H9 (cell line): Measurements from ENCODE around the gene STYXL1. TPM values are rescaled to one million over a fixed set of nuclear protein-coding genes. Genes with fewer than 3 reads are reported as not detected.

Experiments used
- DNase-seq: peaks from one replicate; pipeline ENCODE4 v3.0.0-alpha.2; 2017
- H2AFZ ChIP-seq: one replicate; pipeline ENCODE4 v1.6.1; 2013; ENCODE audit warnings: mild to moderate bottlenecking, low read length, control low read depth, moderate library complexity
- H2AK5ac ChIP-seq: 2 replicates; pipeline ENCODE4 v1.6.1; 2013; ENCODE audit warnings: low read length, control low read depth, mixed read lengths; ENCODE audit not compliant: insufficient read length
- H2BK120ac ChIP-seq: one replicate; pipeline ENCODE4 v1.6.1; 2013; ENCODE audit warnings: low read depth, mild to moderate bottlenecking, low read length, control low read depth, inconsistent platforms; ENCODE audit not compliant: poor library complexity, severe bottlenecking
- H2BK12ac ChIP-seq: 2 replicates; pipeline ENCODE4 v1.6.1; 2013; ENCODE audit warnings: low read length, control low read depth, mixed read lengths, low read depth; ENCODE audit not compliant: insufficient read length
- H2BK15ac ChIP-seq: 2 replicates; pipeline ENCODE4 v1.6.1; 2013; ENCODE audit warnings: low read depth, low read length, control low read depth
- H2BK20ac ChIP-seq: one replicate; pipeline ENCODE4 v1.6.1; 2013; ENCODE audit warnings: low read depth, mild to moderate bottlenecking, low read length, control low read depth, inconsistent platforms; ENCODE audit not compliant: poor library complexity, severe bottlenecking
- H2BK5ac ChIP-seq: 2 replicates; pipeline ENCODE4 v1.6.1; 2013; ENCODE audit warnings: low read length, control low read depth, mixed read lengths; ENCODE audit not compliant: insufficient read length
- H3K14ac ChIP-seq: 2 replicates; pipeline ENCODE4 v1.6.1; 2013; ENCODE audit warnings: low read length, control low read depth; ENCODE audit not compliant: insufficient read depth
- H3K18ac ChIP-seq: 2 replicates; pipeline ENCODE4 v1.6.1; 2013; ENCODE audit warnings: low read depth, mild to moderate bottlenecking, mixed read lengths, low read length, control low read depth; ENCODE audit not compliant: insufficient read length
- H3K23ac ChIP-seq: 2 replicates; pipeline ENCODE4 v1.6.1; 2013; ENCODE audit warnings: low read length, control low read depth, mixed read lengths, low read depth; ENCODE audit not compliant: insufficient read length
- H3K23me2 ChIP-seq: 2 replicates; pipeline ENCODE4 v1.6.1; 2013; ENCODE audit warnings: low read depth, mild to moderate bottlenecking, mixed read lengths, low read length, control low read depth; ENCODE audit not compliant: insufficient read length, poor library complexity, severe bottlenecking
- H3K27ac ChIP-seq: 2 replicates; pipeline ENCODE4 v1.5.1; 2013; ENCODE audit warnings: low read length, control low read depth, mixed read lengths, low read depth; ENCODE audit not compliant: insufficient read length
- H3K27me3 ChIP-seq: 2 replicates; pipeline ENCODE4 v1.6.1; 2013; ENCODE audit warnings: low read length, control low read depth, inconsistent platforms; ENCODE audit not compliant: insufficient read depth
- H3K4ac ChIP-seq: 2 replicates; pipeline ENCODE4 v1.6.1; 2013; ENCODE audit warnings: low read depth, mild to moderate bottlenecking, control low read depth, inconsistent platforms, low read length, moderate library complexity
- H3K4me1 ChIP-seq: 2 replicates; pipeline ENCODE4 v1.6.1; 2013; ENCODE audit warnings: low read length, control low read depth, inconsistent platforms; ENCODE audit not compliant: insufficient read depth
- H3K4me2 ChIP-seq: 2 replicates; pipeline ENCODE4 v1.6.1; 2013; ENCODE audit warnings: low read length, control low read depth, mixed read lengths; ENCODE audit not compliant: insufficient read length, insufficient read depth
- H3K56ac ChIP-seq: 2 replicates; pipeline ENCODE4 v1.6.1; 2013; ENCODE audit warnings: low read depth, mild to moderate bottlenecking, mixed read lengths, low read length, control low read depth; ENCODE audit not compliant: insufficient read length
- H3K79me1 ChIP-seq: 2 replicates; pipeline ENCODE4 v1.6.1; 2013; ENCODE audit warnings: low read depth, mild to moderate bottlenecking, moderate library complexity, low read length, control low read depth, inconsistent platforms; ENCODE audit not compliant: insufficient read depth, poor library complexity, severe bottlenecking
- H3K79me2 ChIP-seq: 2 replicates; pipeline ENCODE4 v1.6.1; 2013; ENCODE audit warnings: low read length, control low read depth, inconsistent platforms; ENCODE audit not compliant: insufficient read depth
- H3K9ac ChIP-seq: 2 replicates; pipeline ENCODE4 v1.6.1; 2013; ENCODE audit warnings: low read length, control low read depth, mixed read lengths; ENCODE audit not compliant: insufficient read length; ENCODE audit errors: extremely low read depth
- H3K9me3 ChIP-seq: one replicate; pipeline ENCODE4 v1.6.1; 2013; ENCODE audit warnings: low read depth, low read length, inconsistent platforms; ENCODE audit not compliant: control insufficient read depth
- H3T11ph ChIP-seq: one replicate; pipeline ENCODE4 v1.6.1; 2013; ENCODE audit warnings: mild to moderate bottlenecking, low read length, control low read depth, inconsistent platforms
- H4K20me1 ChIP-seq: one replicate; pipeline ENCODE4 v1.6.1; 2013; ENCODE audit not compliant: control insufficient read depth, insufficient read length, insufficient read depth
- H4K5ac ChIP-seq: 2 replicates; pipeline ENCODE4 v1.6.1; 2013; ENCODE audit warnings: low read depth, mild to moderate bottlenecking, mixed read lengths, low read length, control low read depth; ENCODE audit not compliant: insufficient read length
- H4K8ac ChIP-seq: replicated peaks from 2 replicates; pipeline ENCODE4 v1.6.1; 2013; ENCODE audit warnings: low read length, control low read depth, mixed read lengths, low read depth; ENCODE audit not compliant: insufficient read length
- H4K91ac ChIP-seq: 2 replicates; pipeline ENCODE4 v1.6.1; 2013; ENCODE audit warnings: low read depth, mild to moderate bottlenecking, moderate library complexity, mixed read lengths, low read length, control low read depth; ENCODE audit not compliant: insufficient read length
- H3K27ac Mint-ChIP-seq, 3 experiments: 2 replicates in 2 of 3; 3 replicates in 1 of 3; pipeline ENCODE4 v1.8.0; 2020 to 2021; ENCODE audit warnings: mixed read lengths in 3 of 3, mild to moderate bottlenecking in 1 of 3, moderate library complexity in 1 of 3
- H3K27me3 Mint-ChIP-seq: 2 replicates; pipeline ENCODE4 v1.8.0; 2021; ENCODE audit warnings: low read depth, mild to moderate bottlenecking, moderate library complexity, mixed read lengths
- H3K36me3 Mint-ChIP-seq, 3 experiments: 2 replicates in 2 of 3; 3 replicates in 1 of 3; pipeline ENCODE4 v1.8.0; 2020 to 2021; ENCODE audit warnings: low read depth in 3 of 3, mixed read lengths in 3 of 3; ENCODE audit not compliant: insufficient read depth in 1 of 3
- H3K4me1 Mint-ChIP-seq, 2 experiments: 2 replicates each; pipeline ENCODE4 v1.8.0; 2020; ENCODE audit warnings: mixed read lengths in 2 of 2
- H3K4me3 Mint-ChIP-seq, 2 experiments: 2 replicates in 1 of 2; 3 replicates in 1 of 2; pipeline ENCODE4 v1.8.0; 2020 to 2021; ENCODE audit warnings: mild to moderate bottlenecking in 2 of 2, mixed read lengths in 2 of 2, moderate library complexity in 1 of 2
- H3K9me3 Mint-ChIP-seq, 2 experiments: 2 replicates in 1 of 2; 3 replicates in 1 of 2; pipeline ENCODE4 v1.8.0; 2020; ENCODE audit warnings: mild to moderate bottlenecking in 2 of 2, mixed read lengths in 2 of 2, moderate library complexity in 1 of 2
- WGBS: extraction: QIAGEN DNeasy Blood & Tissue Kit; methylation state at CpG from one replicate; pipeline ENCODE4 v1.1.7; 2013; ENCODE audit warnings: missing lambda C conversion rate, low lambda C conversion rate, mixed read lengths; ENCODE audit not compliant: insufficient read length; ENCODE audit errors: extremely low coverage; 5-methylcytosine and 5-hydroxymethylcytosine counted together
- total RNA-seq: library from RNA; stranded (reverse); gene quantifications from 2 replicates; pipeline ENCODE4 v1.2.1, GENCODE V29; 2021
- TF ChIP-seq, protein P1 (sequence below): fragments of 200-600 bp; sonication (generic); conservative IDR thresholded peaks from 3 replicates; pipeline ENCODE4 v1.8.0; 2021; ENCODE audit warnings: antibody characterized with exemption, mild to moderate bottlenecking

The STYXL1 gene
- total RNA-seq, 1 experiment from 2014 or later, result 38.7 TPM

DNA sequence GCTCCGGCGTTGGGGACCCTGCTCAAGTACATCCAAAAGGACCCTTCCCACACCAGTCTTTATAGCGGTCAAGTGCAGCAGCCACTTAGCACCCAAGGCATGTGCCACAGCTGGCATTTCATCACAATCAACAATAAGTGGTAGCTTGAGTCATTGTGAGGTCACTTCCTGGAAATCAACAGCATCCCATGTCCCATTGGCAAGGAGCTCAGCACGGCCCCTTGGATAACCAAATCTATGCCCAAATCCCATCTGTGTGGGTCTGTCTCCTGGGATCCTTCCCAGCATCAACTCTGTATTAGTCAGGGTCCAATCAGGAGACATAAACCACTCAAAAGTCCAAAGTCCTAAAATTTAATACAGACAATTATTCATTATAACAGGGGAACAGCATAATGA is 27.2 kb upstream of the STYXL1 start:
- WGBS, result no CpG with 5 or more reads among the region's 4 CpGs
- H2AK5ac ChIP-seq, result no peak overlapping the region
- no peaks in the 10 kb centered on the region for H4K20me1 ChIP-seq
- Mint-ChIP-seq H3K27ac (no peak overlapping the region), H3K4me3 (no peak overlapping the region), H3K9me3 (no peaks in the 10 kb centered on the region), H3K36me3 (peaks cover 0 to 5% (median 3%) of the 10 kb centered on the region in 3 experiments; a peak in 5 of 7 replicates), H3K4me1 (peaks cover 0 to 3% of the 10 kb centered on the region in 2 experiments; a peak in 2 of 4 replicates), H3K27me3 (no peaks in the 10 kb centered on the region; the same call in 1 of the 2 replicates)
- no peak for DNase-seq
- no peak overlapping the region for H3K23ac ChIP-seq
- H3K18ac ChIP-seq, result no peak overlapping the region
- no peak overlapping the region for H3K4me2 ChIP-seq
- no peak overlapping the region for H3K9ac ChIP-seq
- H3K9me3 ChIP-seq, result no peaks in the 10 kb centered on the region
- no peaks in the 10 kb centered on the region for H3K79me1 ChIP-seq
- H2BK5ac ChIP-seq, result no peak overlapping the region
- H3K14ac ChIP-seq, result no peak overlapping the region
- no peak overlapping the region for H2BK15ac ChIP-seq
- H4K91ac ChIP-seq, result no peak overlapping the region
- H3K27ac ChIP-seq, result no peak overlapping the region
- no peaks in the 10 kb centered on the region for H3K23me2 ChIP-seq
- H3K56ac ChIP-seq, result no peak overlapping the region
- no peaks in the 10 kb centered on the region for H3K79me2 ChIP-seq
- H2BK12ac ChIP-seq, result no peak overlapping the region
- H4K5ac ChIP-seq, result no peak overlapping the region
- H2BK20ac ChIP-seq, result no peak overlapping the region
- H3K4ac ChIP-seq, result no peak overlapping the region
- H3K4me1 ChIP-seq, result no peaks in the 10 kb centered on the region
- no peak overlapping the region for H2AFZ ChIP-seq
- TF ChIP-seq, protein P1, sequence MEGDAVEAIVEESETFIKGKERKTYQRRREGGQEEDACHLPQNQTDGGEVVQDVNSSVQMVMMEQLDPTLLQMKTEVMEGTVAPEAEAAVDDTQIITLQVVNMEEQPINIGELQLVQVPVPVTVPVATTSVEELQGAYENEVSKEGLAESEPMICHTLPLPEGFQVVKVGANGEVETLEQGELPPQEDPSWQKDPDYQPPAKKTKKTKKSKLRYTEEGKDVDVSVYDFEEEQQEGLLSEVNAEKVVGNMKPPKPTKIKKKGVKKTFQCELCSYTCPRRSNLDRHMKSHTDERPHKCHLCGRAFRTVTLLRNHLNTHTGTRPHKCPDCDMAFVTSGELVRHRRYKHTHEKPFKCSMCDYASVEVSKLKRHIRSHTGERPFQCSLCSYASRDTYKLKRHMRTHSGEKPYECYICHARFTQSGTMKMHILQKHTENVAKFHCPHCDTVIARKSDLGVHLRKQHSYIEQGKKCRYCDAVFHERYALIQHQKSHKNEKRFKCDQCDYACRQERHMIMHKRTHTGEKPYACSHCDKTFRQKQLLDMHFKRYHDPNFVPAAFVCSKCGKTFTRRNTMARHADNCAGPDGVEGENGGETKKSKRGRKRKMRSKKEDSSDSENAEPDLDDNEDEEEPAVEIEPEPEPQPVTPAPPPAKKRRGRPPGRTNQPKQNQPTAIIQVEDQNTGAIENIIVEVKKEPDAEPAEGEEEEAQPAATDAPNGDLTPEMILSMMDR, result no peak
- no peaks in the 10 kb centered on the region for H3K27me3 ChIP-seq
- H3T11ph ChIP-seq, result no peak overlapping the region
- H4K8ac ChIP-seq, result no peak overlapping the region
- H2BK120ac ChIP-seq, result no peak overlapping the region
